GM23338 (cell line): Measurements from ENCODE around the gene PERM1. TPM values are rescaled to one million over a fixed set of nuclear protein-coding genes. Genes with fewer than 3 reads are reported as not detected.

Source experiments
- ATAC-seq: fragments of 200-7000 bp; cut with Tn5 transposase; 3 replicates; pipeline ENCODE4 v1.9.1; 2020
- DNase-seq: peaks from one replicate; pipeline ENCODE4 v3.0.0-alpha.2; 2015; ENCODE audit warnings: low spot score
- H2AFZ ChIP-seq: fragments of 200-600 bp; sonication (generic); 2 replicates; pipeline ENCODE4 v1.8.0; 2016; ENCODE audit warnings: antibody characterized with exemption, mild to moderate bottlenecking, moderate library complexity
- H3F3A ChIP-seq: fragments of 200-600 bp; sonication (generic); replicated peaks from 2 replicates; pipeline ENCODE4 v1.8.0; 2017; ENCODE audit warnings: antibody characterized with exemption, mixed run types, low read depth
- H3K27ac ChIP-seq: fragments of 200-600 bp; sonication (generic); 2 replicates; pipeline ENCODE4 v1.6.1; 2016; ENCODE audit warnings: low read depth
- H3K27me3 ChIP-seq: fragments of 200-600 bp; sonication (generic); 2 replicates; pipeline ENCODE4 v1.8.0; 2016; ENCODE audit warnings: mild to moderate bottlenecking, mixed run types, moderate library complexity; ENCODE audit not compliant: insufficient read depth
- H3K36me3 ChIP-seq: fragments of 200-600 bp; sonication (generic); 2 replicates; pipeline ENCODE4 v1.8.0; 2016; ENCODE audit warnings: mild to moderate bottlenecking; ENCODE audit not compliant: insufficient read depth
- H3K4me1 ChIP-seq: fragments of 200-600 bp; sonication (generic); 2 replicates; pipeline ENCODE4 v1.8.0; 2016; ENCODE audit warnings: mild to moderate bottlenecking, moderate library complexity; ENCODE audit not compliant: insufficient read depth
- H3K4me2 ChIP-seq: fragments of 200-600 bp; sonication (generic); 2 replicates; pipeline ENCODE4 v1.7.1; 2017; ENCODE audit warnings: mixed run types
- H3K4me3 ChIP-seq: fragments of 200-600 bp; sonication (generic); 2 replicates; pipeline ENCODE4 v1.6.1; 2016; ENCODE audit warnings: mixed run types
- H3K79me2 ChIP-seq: fragments of 200-600 bp; sonication (generic); replicated peaks from 2 replicates; pipeline ENCODE4 v1.8.0; 2017; ENCODE audit warnings: mild to moderate bottlenecking; ENCODE audit not compliant: insufficient read depth
- H3K9me2 ChIP-seq: fragments of 200-600 bp; sonication (generic); 2 replicates; pipeline ENCODE4 v1.8.0; 2017; ENCODE audit not compliant: insufficient read depth
- H4K20me1 ChIP-seq: fragments of 200-600 bp; sonication (generic); replicated peaks from 2 replicates; pipeline ENCODE4 v1.8.0; 2017; ENCODE audit warnings: mild to moderate bottlenecking; ENCODE audit not compliant: insufficient read depth
- H3K27ac Mint-ChIP-seq: 2 replicates; pipeline ENCODE4 v1.8.0; 2020; ENCODE audit warnings: inconsistent platforms, mild to moderate bottlenecking, moderate library complexity, mixed read lengths
- H3K27me3 Mint-ChIP-seq: 3 replicates; pipeline ENCODE4 v1.8.0; 2022; ENCODE audit warnings: low read depth, mild to moderate bottlenecking, moderate library complexity, mixed read lengths, inconsistent platforms; ENCODE audit not compliant: insufficient read depth, poor library complexity
- H3K36me3 Mint-ChIP-seq: 3 replicates; pipeline ENCODE4 v1.8.0; 2021; ENCODE audit warnings: low read depth, mild to moderate bottlenecking, inconsistent platforms, moderate library complexity, mixed read lengths
- H3K4me1 Mint-ChIP-seq: 3 replicates; pipeline ENCODE4 v1.8.0; 2020; ENCODE audit warnings: mild to moderate bottlenecking, inconsistent platforms, mixed read lengths
- H3K4me3 Mint-ChIP-seq: 3 replicates; pipeline ENCODE4 v1.8.0; 2021; ENCODE audit warnings: moderate library complexity, mild to moderate bottlenecking, inconsistent platforms, mixed read lengths
- H3K9me3 Mint-ChIP-seq: 3 replicates; pipeline ENCODE4 v1.8.0; 2020; ENCODE audit warnings: moderate library complexity, mild to moderate bottlenecking, inconsistent platforms, mixed read lengths
- CREB1 ChIP-seq: fragments of 250-450 bp; sonication (Bioruptor Pico); IDR thresholded peaks from 2 replicates; pipeline ENCODE4 v1.5.0; 2020; ENCODE audit warnings: low read depth, mild to moderate bottlenecking, moderate library complexity
- EZH2 ChIP-seq: fragments of 200-600 bp; sonication (generic); IDR thresholded peaks from one replicate; pipeline ENCODE4 v1.8.0; 2017; ENCODE audit warnings: antibody characterized with exemption, mild to moderate bottlenecking, low read depth; ENCODE audit not compliant: unreplicated experiment
- JUNB ChIP-seq: IDR thresholded peaks from one replicate; pipeline ENCODE4 v1.6.1; 2016; ENCODE audit warnings: antibody characterized with exemption; ENCODE audit not compliant: unreplicated experiment
- POLR2AphosphoS5 ChIP-seq: IDR thresholded peaks from 2 replicates; pipeline ENCODE4 v1.6.1; 2016; ENCODE audit warnings: antibody characterized with exemption, low read depth
- ZNF114 ChIP-seq: fragments of 250-450 bp; sonication (Bioruptor Pico); IDR thresholded peaks from 2 replicates; pipeline ENCODE4 v1.5.0; 2020; ENCODE audit warnings: mild to moderate bottlenecking, moderate library complexity
- polyA plus RNA-seq: library from polyadenylated mRNA; unstranded; fragments of >200 nt; fragmentation: Nextera tagmentation; extraction: Ambion mirVana; gene quantifications from 2 replicates; pipeline ENCODE4 v1.2.1, GENCODE V29; 2016
- total RNA-seq: library from RNA; depleted of rRNA; stranded (reverse); fragments of >200 nt; shearing (Covaris generic); gene quantifications from 2 replicates; pipeline ENCODE4 v1.2.3, GENCODE V29; 2014
- TF ChIP-seq, protein P1 (sequence below): fragments of 250-450 bp; sonication (Bioruptor Pico); IDR thresholded peaks from 2 replicates; pipeline ENCODE4 v1.5.0; 2020; ENCODE audit warnings: mild to moderate bottlenecking, moderate library complexity
- TF ChIP-seq, protein P2 (sequence below): IDR thresholded peaks from one replicate; pipeline ENCODE4 v1.6.1; 2018; ENCODE audit warnings: antibody characterized with exemption; ENCODE audit not compliant: unreplicated experiment
- TF ChIP-seq, protein P3 (sequence below): IDR thresholded peaks from 2 replicates; pipeline ENCODE4 v1.6.1; 2016; ENCODE audit warnings: antibody characterized with exemption

The PERM1 gene
- total and polyA plus RNA-seq, 2 experiments from 2014 or later, result 1.1 TPM; not detected in 1

DNA sequence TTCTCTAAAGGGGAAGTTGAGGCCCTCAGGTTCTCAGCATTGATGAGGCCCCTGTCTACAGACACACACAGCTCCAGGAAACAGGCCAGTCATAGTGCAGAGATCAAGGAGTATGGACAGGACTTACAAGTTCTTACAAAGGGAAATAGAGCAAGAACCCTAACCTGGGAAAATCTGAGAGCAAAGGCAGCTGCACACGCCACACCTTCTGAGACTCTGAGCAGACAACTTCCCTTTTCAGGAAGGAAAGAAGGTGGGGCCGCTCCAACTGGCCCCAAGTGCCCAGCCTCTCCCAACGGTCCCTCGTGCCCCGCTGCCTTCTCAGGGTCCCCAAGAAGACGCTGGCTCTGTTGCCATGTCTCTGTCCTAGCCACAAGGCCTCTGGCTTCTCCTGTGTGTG lies 26.4 kb downstream of the PERM1 start:
- Histone ChIP-seq H3K4me3 (no peak overlapping the region), H3K9me2 (no peaks in the 10 kb centered on the region), H3K4me1 (no peaks in the 10 kb centered on the region; the same call in 1 of the 2 replicates), H3K36me3 (peaks cover 18% of the 10 kb centered on the region), H2AFZ (no peak overlapping the region), H4K20me1 (peaks cover 4% of the 10 kb centered on the region; the same call in 1 of the 2 replicates), H3F3A (no peaks in the 10 kb centered on the region), H3K27me3 (peaks cover 11% of the 10 kb centered on the region), H3K79me2 (peaks cover 18% of the 10 kb centered on the region), H3K27ac (no peak overlapping the region), H3K4me2 (no peak overlapping the region)
- Mint-ChIP-seq H3K36me3 (peaks cover 55% of the 10 kb centered on the region), H3K27me3 (peaks cover 25% of the 10 kb centered on the region), H3K4me3 (no peak overlapping the region), H3K9me3 (no peaks in the 10 kb centered on the region; the same call in 2 of the 3 replicates), H3K4me1 (peaks cover 8% of the 10 kb centered on the region), H3K27ac (no peak overlapping the region)
- DNase-seq (no peak), ATAC-seq (no peak)
- no peak for TF ChIP-seq CREB1
- TF ChIP-seq, protein P1, sequence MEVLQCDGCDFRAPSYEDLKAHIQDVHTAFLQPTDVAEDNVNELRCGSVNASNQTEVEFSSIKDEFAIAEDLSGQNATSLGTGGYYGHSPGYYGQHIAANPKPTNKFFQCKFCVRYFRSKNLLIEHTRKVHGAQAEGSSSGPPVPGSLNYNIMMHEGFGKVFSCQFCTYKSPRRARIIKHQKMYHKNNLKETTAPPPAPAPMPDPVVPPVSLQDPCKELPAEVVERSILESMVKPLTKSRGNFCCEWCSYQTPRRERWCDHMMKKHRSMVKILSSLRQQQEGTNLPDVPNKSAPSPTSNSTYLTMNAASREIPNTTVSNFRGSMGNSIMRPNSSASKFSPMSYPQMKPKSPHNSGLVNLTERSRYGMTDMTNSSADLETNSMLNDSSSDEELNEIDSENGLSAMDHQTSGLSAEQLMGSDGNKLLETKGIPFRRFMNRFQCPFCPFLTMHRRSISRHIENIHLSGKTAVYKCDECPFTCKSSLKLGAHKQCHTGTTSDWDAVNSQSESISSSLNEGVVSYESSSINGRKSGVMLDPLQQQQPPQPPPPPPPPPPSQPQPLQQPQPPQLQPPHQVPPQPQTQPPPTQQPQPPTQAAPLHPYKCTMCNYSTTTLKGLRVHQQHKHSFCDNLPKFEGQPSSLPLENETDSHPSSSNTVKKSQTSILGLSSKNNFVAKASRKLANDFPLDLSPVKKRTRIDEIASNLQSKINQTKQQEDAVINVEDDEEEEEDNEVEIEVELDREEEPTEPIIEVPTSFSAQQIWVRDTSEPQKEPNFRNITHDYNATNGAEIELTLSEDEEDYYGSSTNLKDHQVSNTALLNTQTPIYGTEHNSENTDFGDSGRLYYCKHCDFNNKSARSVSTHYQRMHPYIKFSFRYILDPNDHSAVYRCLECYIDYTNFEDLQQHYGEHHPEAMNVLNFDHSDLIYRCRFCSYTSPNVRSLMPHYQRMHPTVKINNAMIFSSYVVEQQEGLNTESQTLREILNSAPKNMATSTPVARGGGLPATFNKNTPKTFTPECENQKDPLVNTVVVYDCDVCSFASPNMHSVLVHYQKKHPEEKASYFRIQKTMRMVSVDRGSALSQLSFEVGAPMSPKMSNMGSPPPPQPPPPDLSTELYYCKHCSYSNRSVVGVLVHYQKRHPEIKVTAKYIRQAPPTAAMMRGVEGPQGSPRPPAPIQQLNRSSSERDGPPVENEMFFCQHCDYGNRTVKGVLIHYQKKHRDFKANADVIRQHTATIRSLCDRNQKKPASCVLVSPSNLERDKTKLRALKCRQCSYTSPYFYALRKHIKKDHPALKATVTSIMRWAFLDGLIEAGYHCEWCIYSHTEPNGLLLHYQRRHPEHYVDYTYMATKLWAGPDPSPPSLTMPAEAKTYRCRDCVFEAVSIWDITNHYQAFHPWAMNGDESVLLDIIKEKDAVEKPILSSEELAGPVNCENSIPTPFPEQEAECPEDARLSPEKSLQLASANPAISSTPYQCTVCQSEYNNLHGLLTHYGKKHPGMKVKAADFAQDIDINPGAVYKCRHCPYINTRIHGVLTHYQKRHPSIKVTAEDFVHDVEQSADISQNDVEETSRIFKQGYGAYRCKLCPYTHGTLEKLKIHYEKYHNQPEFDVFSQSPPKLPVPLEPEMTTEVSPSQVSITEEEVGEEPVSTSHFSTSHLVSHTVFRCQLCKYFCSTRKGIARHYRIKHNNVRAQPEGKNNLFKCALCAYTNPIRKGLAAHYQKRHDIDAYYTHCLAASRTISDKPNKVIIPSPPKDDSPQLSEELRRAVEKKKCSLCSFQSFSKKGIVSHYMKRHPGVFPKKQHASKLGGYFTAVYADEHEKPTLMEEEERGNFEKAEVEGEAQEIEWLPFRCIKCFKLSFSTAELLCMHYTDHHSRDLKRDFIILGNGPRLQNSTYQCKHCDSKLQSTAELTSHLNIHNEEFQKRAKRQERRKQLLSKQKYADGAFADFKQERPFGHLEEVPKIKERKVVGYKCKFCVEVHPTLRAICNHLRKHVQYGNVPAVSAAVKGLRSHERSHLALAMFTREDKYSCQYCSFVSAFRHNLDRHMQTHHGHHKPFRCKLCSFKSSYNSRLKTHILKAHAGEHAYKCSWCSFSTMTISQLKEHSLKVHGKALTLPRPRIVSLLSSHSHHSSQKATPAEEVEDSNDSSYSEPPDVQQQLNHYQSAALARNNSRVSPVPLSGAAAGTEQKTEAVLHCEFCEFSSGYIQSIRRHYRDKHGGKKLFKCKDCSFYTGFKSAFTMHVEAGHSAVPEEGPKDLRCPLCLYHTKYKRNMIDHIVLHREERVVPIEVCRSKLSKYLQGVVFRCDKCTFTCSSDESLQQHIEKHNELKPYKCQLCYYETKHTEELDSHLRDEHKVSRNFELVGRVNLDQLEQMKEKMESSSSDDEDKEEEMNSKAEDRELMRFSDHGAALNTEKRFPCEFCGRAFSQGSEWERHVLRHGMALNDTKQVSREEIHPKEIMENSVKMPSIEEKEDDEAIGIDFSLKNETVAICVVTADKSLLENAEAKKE, result no peak

DNA sequence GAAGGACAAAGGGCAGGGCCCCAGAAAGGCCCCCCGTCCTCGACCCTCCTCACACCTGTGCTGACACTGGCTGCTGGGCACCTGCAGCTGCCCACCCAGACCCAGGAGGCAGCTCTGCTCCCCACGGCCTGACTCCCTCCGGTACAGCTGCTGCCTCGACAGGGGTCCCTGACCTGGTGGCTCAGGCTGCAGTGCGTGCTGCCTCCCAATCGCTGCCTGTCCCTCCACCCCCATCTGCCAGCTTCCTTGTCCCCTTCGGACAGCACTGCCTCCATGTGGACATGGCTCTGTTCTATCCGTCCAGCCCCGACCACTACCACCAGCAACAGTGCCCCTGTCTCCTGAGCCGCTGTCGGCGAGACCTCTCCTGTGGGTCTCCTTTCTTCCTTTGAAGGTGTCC lies 27.0 kb downstream of the PERM1 start:
- Mint-ChIP-seq H3K36me3 (peaks cover 61% of the 10 kb centered on the region), H3K9me3 (no peaks in the 10 kb centered on the region; the same call in 2 of the 3 replicates), H3K27me3 (peaks cover 25% of the 10 kb centered on the region), H3K4me3 (no peak overlapping the region), H3K4me1 (peaks cover 8% of the 10 kb centered on the region), H3K27ac (no peak overlapping the region)
- no peak overlapping the region for H3K27ac ChIP-seq
- no peak overlapping the region for H3K4me2 ChIP-seq
- no peaks in the 10 kb centered on the region; the same call in 1 of the 2 replicates for H3K4me1 ChIP-seq
- no peak for ATAC-seq
- DNase-seq, result no peak
- peaks cover 7% of the 10 kb centered on the region for H3K27me3 ChIP-seq
- H3K79me2 ChIP-seq, result peaks cover 18% of the 10 kb centered on the region
- H3K4me3 ChIP-seq, result no peak overlapping the region
- no peaks in the 10 kb centered on the region for H3F3A ChIP-seq
- H3K9me2 ChIP-seq, result no peaks in the 10 kb centered on the region
- H4K20me1 ChIP-seq, result peaks cover 4% of the 10 kb centered on the region; the same call in 1 of the 2 replicates
- peaks cover 23% of the 10 kb centered on the region for H3K36me3 ChIP-seq
- H2AFZ ChIP-seq, result no peak overlapping the region
- TF ChIP-seq ZNF114 (no peak), CREB1 (no peak), JUNB (no peak), POLR2AphosphoS5 (no peak), EZH2 (no peak)
- TF ChIP-seq, protein P2, sequence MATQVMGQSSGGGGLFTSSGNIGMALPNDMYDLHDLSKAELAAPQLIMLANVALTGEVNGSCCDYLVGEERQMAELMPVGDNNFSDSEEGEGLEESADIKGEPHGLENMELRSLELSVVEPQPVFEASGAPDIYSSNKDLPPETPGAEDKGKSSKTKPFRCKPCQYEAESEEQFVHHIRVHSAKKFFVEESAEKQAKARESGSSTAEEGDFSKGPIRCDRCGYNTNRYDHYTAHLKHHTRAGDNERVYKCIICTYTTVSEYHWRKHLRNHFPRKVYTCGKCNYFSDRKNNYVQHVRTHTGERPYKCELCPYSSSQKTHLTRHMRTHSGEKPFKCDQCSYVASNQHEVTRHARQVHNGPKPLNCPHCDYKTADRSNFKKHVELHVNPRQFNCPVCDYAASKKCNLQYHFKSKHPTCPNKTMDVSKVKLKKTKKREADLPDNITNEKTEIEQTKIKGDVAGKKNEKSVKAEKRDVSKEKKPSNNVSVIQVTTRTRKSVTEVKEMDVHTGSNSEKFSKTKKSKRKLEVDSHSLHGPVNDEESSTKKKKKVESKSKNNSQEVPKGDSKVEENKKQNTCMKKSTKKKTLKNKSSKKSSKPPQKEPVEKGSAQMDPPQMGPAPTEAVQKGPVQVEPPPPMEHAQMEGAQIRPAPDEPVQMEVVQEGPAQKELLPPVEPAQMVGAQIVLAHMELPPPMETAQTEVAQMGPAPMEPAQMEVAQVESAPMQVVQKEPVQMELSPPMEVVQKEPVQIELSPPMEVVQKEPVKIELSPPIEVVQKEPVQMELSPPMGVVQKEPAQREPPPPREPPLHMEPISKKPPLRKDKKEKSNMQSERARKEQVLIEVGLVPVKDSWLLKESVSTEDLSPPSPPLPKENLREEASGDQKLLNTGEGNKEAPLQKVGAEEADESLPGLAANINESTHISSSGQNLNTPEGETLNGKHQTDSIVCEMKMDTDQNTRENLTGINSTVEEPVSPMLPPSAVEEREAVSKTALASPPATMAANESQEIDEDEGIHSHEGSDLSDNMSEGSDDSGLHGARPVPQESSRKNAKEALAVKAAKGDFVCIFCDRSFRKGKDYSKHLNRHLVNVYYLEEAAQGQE, result no peak
- TF ChIP-seq, protein P3, sequence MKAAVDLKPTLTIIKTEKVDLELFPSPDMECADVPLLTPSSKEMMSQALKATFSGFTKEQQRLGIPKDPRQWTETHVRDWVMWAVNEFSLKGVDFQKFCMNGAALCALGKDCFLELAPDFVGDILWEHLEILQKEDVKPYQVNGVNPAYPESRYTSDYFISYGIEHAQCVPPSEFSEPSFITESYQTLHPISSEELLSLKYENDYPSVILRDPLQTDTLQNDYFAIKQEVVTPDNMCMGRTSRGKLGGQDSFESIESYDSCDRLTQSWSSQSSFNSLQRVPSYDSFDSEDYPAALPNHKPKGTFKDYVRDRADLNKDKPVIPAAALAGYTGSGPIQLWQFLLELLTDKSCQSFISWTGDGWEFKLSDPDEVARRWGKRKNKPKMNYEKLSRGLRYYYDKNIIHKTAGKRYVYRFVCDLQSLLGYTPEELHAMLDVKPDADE, result no peak
